Lower leg skin (tissue), 3 donors: ENCODE data around the gene ITGA3.

Experiments
- CTCF ChIP-seq, 3 donors: fragments of 450-650 bp; IDR thresholded peaks; one replicate each; pipeline ENCODE4 v1.5.1; 2016; ENCODE audit warnings: antibody characterized with exemption in 3 of 3, mild to moderate bottlenecking in 3 of 3, moderate library complexity in 2 of 3
- POLR2A ChIP-seq, 2 donors: fragments of 450-650 bp; IDR thresholded peaks; one replicate each; pipeline ENCODE4 v1.6.1; 2016 to 2017; ENCODE audit warnings: antibody characterized with exemption in 2 of 2, mild to moderate bottlenecking in 1 of 2, moderate library complexity in 1 of 2

- TF ChIP-seq POLR2A (IDR thresholded peaks at IDR 0.05) = no peak
- TF ChIP-seq CTCF (IDR thresholded peaks at IDR 0.05) = no peak
These were observed 22.5 kb downstream of the ITGA3 start for GRCh38 chr17:50078430-50078829.
